ENCODE data around the gene TMEM247.

GRCh38 chr2:46500801-46501200 is 21.4 kb downstream of the TMEM247 start:
- TF ChIP-seq POLR2AphosphoS5 (IDR thresholded peaks at IDR 0.05) (no peak), CTCF (IDR thresholded peaks at IDR 0.05) (no peak)

All from suprapubic skin (tissue), 3 donors.